ENCODE results near the gene AKR1C2. TPM values are rescaled to one million over a fixed set of nuclear protein-coding genes. Genes with fewer than 3 reads are reported as not detected.
"Not testable (repeated sequence)": the region's sequence is repeated elsewhere in the genome, so short reads cannot be mapped to it uniquely, and the experiment has no call there.

The AKR1C2 gene
- total and polyA plus RNA-seq, 12 donors, result 3.5 to 27.4 (median 10.3) TPM

GRCh38 chr10:4970362-4970761, 33.3 kb downstream of the AKR1C2 start:
- DNase-seq; H3K4me3 ChIP-seq; intact Hi-C loops (cut with DNase I); H3K4me1 ChIP-seq (replicated peaks in 1 of 2); H3K36me3 ChIP-seq (replicated peaks in 1 of 2); H3K27ac ChIP-seq; H3K9me3 ChIP-seq (replicated peaks in 1 of 3); H3K27me3 ChIP-seq: not testable (repeated sequence)
- 83 to 100% (median 92%) methylated on average over 2 of the region's 2 CpGs for WGBS, 4 donors

GRCh38 chr10:4969289-4969688, 34.4 kb downstream of the AKR1C2 start:
- H3K4me1 ChIP-seq (replicated peaks in 1 of 2), result not testable (repeated sequence)

GRCh38 chr10:4967189-4967588, 36.5 kb downstream of the AKR1C2 start:
- intact Hi-C loops (cut with DNase I); H3K4me1 ChIP-seq (replicated peaks in 1 of 2); H3K4me3 ChIP-seq; DNase-seq; H3K36me3 ChIP-seq (replicated peaks in 1 of 2); H3K27ac ChIP-seq; H3K9me3 ChIP-seq (replicated peaks in 1 of 3); H3K27me3 ChIP-seq: not testable (repeated sequence)
- 86 to 97% (median 95%) methylated on average over 3 of the region's 3 CpGs for WGBS, 4 donors

More at GRCh38 chr10:4969289-4969688, 34.4 kb downstream of the AKR1C2 start:
- H3K4me3 ChIP-seq; H3K27me3 ChIP-seq; DNase-seq; intact Hi-C loops (cut with DNase I); H3K36me3 ChIP-seq (replicated peaks in 1 of 2); H3K27ac ChIP-seq; H3K9me3 ChIP-seq (replicated peaks in 1 of 3): not testable (repeated sequence)
- WGBS, 4 donors, result 89 to 94% (median 90%) methylated on average over 3 of the region's 3 CpGs

- DNase-seq; H3K4me1 ChIP-seq (replicated peaks in 1 of 2); intact Hi-C loops (cut with DNase I); H3K27me3 ChIP-seq; H3K36me3 ChIP-seq (replicated peaks in 1 of 2); H3K9me3 ChIP-seq (replicated peaks in 1 of 3); H3K4me3 ChIP-seq; H3K27ac ChIP-seq: not testable (repeated sequence)
- 95 to 98% (median 96%) methylated on average over 4 of the region's 4 CpGs for WGBS, 4 donors
Observed at GRCh38 chr10:4965763-4966162, 37.9 kb downstream of the AKR1C2 start.

- H3K27ac ChIP-seq; H3K36me3 ChIP-seq (replicated peaks in 1 of 2); H3K27me3 ChIP-seq; intact Hi-C loops (cut with DNase I); DNase-seq; H3K9me3 ChIP-seq (replicated peaks in 1 of 3); H3K4me1 ChIP-seq (replicated peaks in 1 of 2): not testable (repeated sequence)
- 54 to 64% (median 62%) methylated on average over 2 to 4 of the region's 4 CpGs for WGBS, 4 donors
- H3K4me3 ChIP-seq, result peak overlapping the region in 1 of 4 donors; percentile 43
Observed at GRCh38 chr10:4963815-4964154, 39.9 kb downstream of the AKR1C2 start.

- H3K27ac ChIP-seq; H3K36me3 ChIP-seq (replicated peaks in 1 of 2); intact Hi-C loops (cut with DNase I); H3K4me1 ChIP-seq (replicated peaks in 1 of 2); H3K27me3 ChIP-seq; H3K9me3 ChIP-seq (replicated peaks in 1 of 3): not testable (repeated sequence)
- peak within 1 kb of the TSS in 1 of 4 donors; percentile 43 for H3K4me3 ChIP-seq
- peak in 1 of 7 donors; percentile 63 for DNase-seq
- WGBS, 4 donors, result 24 to 51% (median 39%) methylated on average over 6 of the region's 7 CpGs
Observed at GRCh38 chr10:4962876-4963814, 40.5 kb downstream of the AKR1C2 start, which contains the start of gene AKR1C1. Gene AKR1C1 (plus strand): TSS chr10:4963415. CDS start chr10:4963445, 30 bp downstream.

- H3K27ac ChIP-seq; H3K4me1 ChIP-seq (replicated peaks in 1 of 2); intact Hi-C loops (cut with DNase I); H3K4me3 ChIP-seq; DNase-seq; H3K9me3 ChIP-seq (replicated peaks in 1 of 3); H3K36me3 ChIP-seq (replicated peaks in 1 of 2); H3K27me3 ChIP-seq: not testable (repeated sequence)
- WGBS, 4 donors, result 47 to 59% (median 49%) methylated on average over 1 of the region's 1 CpG
Observed at GRCh38 chr10:4962308-4962707, 41.3 kb downstream of the AKR1C2 start.

- H3K27ac ChIP-seq; H3K4me3 ChIP-seq; H3K4me1 ChIP-seq (replicated peaks in 1 of 2); intact Hi-C loops (cut with DNase I); H3K9me3 ChIP-seq (replicated peaks in 1 of 3); H3K36me3 ChIP-seq (replicated peaks in 1 of 2); H3K27me3 ChIP-seq; DNase-seq: not testable (repeated sequence)
- 88 to 93% (median 92%) methylated on average over 11 of the region's 11 CpGs for WGBS, 4 donors
Observed at GRCh38 chr10:4961558-4961957, 42.1 kb downstream of the AKR1C2 start.

- H3K36me3 ChIP-seq (replicated peaks in 1 of 2); H3K4me3 ChIP-seq; H3K27me3 ChIP-seq; H3K4me1 ChIP-seq (replicated peaks in 1 of 2); DNase-seq; H3K27ac ChIP-seq; intact Hi-C loops (cut with DNase I); H3K9me3 ChIP-seq (replicated peaks in 1 of 3): not testable (repeated sequence)
- WGBS, 4 donors, result 78 to 82% (median 80%) methylated on average over 5 of the region's 5 CpGs
Observed at GRCh38 chr10:4956955-4957645, 46.6 kb downstream of the AKR1C2 start.

GRCh38 chr10:4956088-4956487, 47.6 kb downstream of the AKR1C2 start:
- DNase-seq; intact Hi-C loops (cut with DNase I): not testable (repeated sequence)
- WGBS, 4 donors, result 86 to 94% (median 87%) methylated on average over 4 to 6 of the region's 7 CpGs

More at GRCh38 chr10:4956088-4956487, 47.6 kb downstream of the AKR1C2 start:
- not testable (repeated sequence) for H3K4me1 ChIP-seq (replicated peaks in 1 of 2); H3K36me3 ChIP-seq (replicated peaks in 1 of 2); H3K9me3 ChIP-seq (replicated peaks in 1 of 3); H3K4me3 ChIP-seq; H3K27ac ChIP-seq; H3K27me3 ChIP-seq

Data from adrenal gland (tissue), 12 donors.